Memory B cell (primary cell): Measurements from ENCODE around the gene C3orf85.

Experiments used
- ATAC-seq: fragments of 150-1000 bp; cut with Tn5 transposase; 2 replicates; pipeline ENCODE4 v1.10.0; 2021; ENCODE audit warnings: low read depth, mild to moderate bottlenecking, moderate library complexity
- DNase-seq, 2 donors: peaks; one replicate each; pipeline ENCODE4 v3.0.0; 2022; ENCODE audit warnings: low spot score in 2 of 2
- H3K27ac Mint-ChIP-seq: one replicate; pipeline ENCODE4 v1.8.0; 2022; ENCODE audit warnings: mild to moderate bottlenecking, moderate library complexity, mixed read lengths
- H3K27me3 Mint-ChIP-seq: one replicate; pipeline ENCODE4 v1.8.0; 2022; ENCODE audit warnings: mixed read lengths
- H3K36me3 Mint-ChIP-seq: one replicate; pipeline ENCODE4 v1.8.0; 2022; ENCODE audit warnings: mild to moderate bottlenecking, mixed read lengths
- H3K4me1 Mint-ChIP-seq: one replicate; pipeline ENCODE4 v1.8.0; 2022; ENCODE audit warnings: mixed read lengths
- H3K4me3 Mint-ChIP-seq: one replicate; pipeline ENCODE4 v1.8.0; 2022; ENCODE audit warnings: mild to moderate bottlenecking, moderate library complexity, mixed read lengths
- H3K9me3 Mint-ChIP-seq: one replicate; pipeline ENCODE4 v1.8.0; 2022; ENCODE audit warnings: mixed read lengths

The C3orf85 gene

GRCh38 chr3:109136523-109136922 lies at the start of gene C3orf85:
Gene C3orf85 (plus strand): TSS chr3:109136719. CDS start chr3:109136848, 129 bp downstream.
- peaks cover 3% of the 10 kb centered on the region for H3K27me3 Mint-ChIP-seq
- no peak within 1 kb of the TSS for H3K27ac Mint-ChIP-seq
- H3K4me3 Mint-ChIP-seq: no peak within 1 kb of the TSS
- DNase-seq: no peak
- no peaks in the 10 kb centered on the region for H3K36me3 Mint-ChIP-seq
- ATAC-seq: no peak
- H3K4me1 Mint-ChIP-seq: no peaks in the 10 kb centered on the region
- peaks cover 2% of the 10 kb centered on the region for H3K9me3 Mint-ChIP-seq

- H3K27me3 Mint-ChIP-seq: peaks cover 8% of the 10 kb centered on the region
- H3K4me3 Mint-ChIP-seq: no peak overlapping the region
- no peaks in the 10 kb centered on the region for H3K36me3 Mint-ChIP-seq
- H3K4me1 Mint-ChIP-seq: no peaks in the 10 kb centered on the region
- DNase-seq: no peak
- no peak for ATAC-seq
- H3K9me3 Mint-ChIP-seq: no peaks in the 10 kb centered on the region
- H3K27ac Mint-ChIP-seq: no peak overlapping the region
These were observed 47.3 kb upstream of the C3orf85 start for GRCh38 chr3:109089265-109089664.

- H3K9me3 Mint-ChIP-seq: no peaks in the 10 kb centered on the region
- no peak overlapping the region for H3K4me3 Mint-ChIP-seq
- H3K36me3 Mint-ChIP-seq: no peaks in the 10 kb centered on the region
- no peaks in the 10 kb centered on the region for H3K27me3 Mint-ChIP-seq
- DNase-seq: no peak
- no peak for ATAC-seq
- H3K27ac Mint-ChIP-seq: no peak overlapping the region
- H3K4me1 Mint-ChIP-seq: no peaks in the 10 kb centered on the region
These were observed 44.7 kb upstream of the C3orf85 start for GRCh38 chr3:109091846-109092245.

GRCh38 chr3:109093561-109093960 lies 43.0 kb upstream of the C3orf85 start:
- H3K36me3 Mint-ChIP-seq: no peaks in the 10 kb centered on the region
- no peak for ATAC-seq
- H3K27ac Mint-ChIP-seq: no peak overlapping the region
- no peak for DNase-seq
- H3K27me3 Mint-ChIP-seq: peaks cover 2% of the 10 kb centered on the region
- H3K4me1 Mint-ChIP-seq: no peaks in the 10 kb centered on the region
- no peaks in the 10 kb centered on the region for H3K9me3 Mint-ChIP-seq
- no peak overlapping the region for H3K4me3 Mint-ChIP-seq

- DNase-seq (no peak), ATAC-seq (no peak)
- Mint-ChIP-seq H3K27me3 (peaks cover 2% of the 10 kb centered on the region), H3K9me3 (no peaks in the 10 kb centered on the region), H3K27ac (no peak overlapping the region), H3K4me3 (no peak overlapping the region), H3K36me3 (no peaks in the 10 kb centered on the region), H3K4me1 (no peaks in the 10 kb centered on the region)
These were observed 41.4 kb upstream of the C3orf85 start for GRCh38 chr3:109095166-109095565.

GRCh38 chr3:109098079-109098644 lies 38.4 kb upstream of the C3orf85 start:
- no peaks in the 10 kb centered on the region for H3K36me3 Mint-ChIP-seq
- no peaks in the 10 kb centered on the region for H3K9me3 Mint-ChIP-seq
- no peak overlapping the region for H3K27ac Mint-ChIP-seq
- ATAC-seq (no peak), DNase-seq (no peak)
- no peak overlapping the region for H3K4me3 Mint-ChIP-seq
- H3K4me1 Mint-ChIP-seq: no peaks in the 10 kb centered on the region
- peaks cover 2% of the 10 kb centered on the region for H3K27me3 Mint-ChIP-seq

GRCh38 chr3:109109574-109109973 lies 26.9 kb upstream of the C3orf85 start:
- peaks cover 12% of the 10 kb centered on the region for H3K27me3 Mint-ChIP-seq
- H3K4me3 Mint-ChIP-seq: no peak overlapping the region
- H3K4me1 Mint-ChIP-seq: no peaks in the 10 kb centered on the region
- no peaks in the 10 kb centered on the region for H3K9me3 Mint-ChIP-seq
- H3K36me3 Mint-ChIP-seq: no peaks in the 10 kb centered on the region
- DNase-seq (no peak), ATAC-seq (no peak)
- no peak overlapping the region for H3K27ac Mint-ChIP-seq

- Mint-ChIP-seq H3K4me3 (no peak overlapping the region), H3K27ac (no peak overlapping the region), H3K9me3 (no peaks in the 10 kb centered on the region), H3K27me3 (peaks cover 4% of the 10 kb centered on the region), H3K4me1 (no peaks in the 10 kb centered on the region), H3K36me3 (no peaks in the 10 kb centered on the region)
- ATAC-seq: no peak
- DNase-seq: no peak
These were observed 23.4 kb upstream of the C3orf85 start for GRCh38 chr3:109112946-109113760.

GRCh38 chr3:109114746-109115145 lies 21.8 kb upstream of the C3orf85 start:
- Mint-ChIP-seq H3K4me3 (no peak overlapping the region), H3K36me3 (no peaks in the 10 kb centered on the region), H3K4me1 (no peaks in the 10 kb centered on the region), H3K27ac (no peak overlapping the region), H3K9me3 (no peaks in the 10 kb centered on the region), H3K27me3 (peaks cover 4% of the 10 kb centered on the region)
- DNase-seq: no peak
- no peak for ATAC-seq

- Mint-ChIP-seq H3K36me3 (no peaks in the 10 kb centered on the region), H3K4me3 (no peak overlapping the region), H3K4me1 (no peaks in the 10 kb centered on the region), H3K27me3 (peaks cover 2% of the 10 kb centered on the region), H3K27ac (no peak overlapping the region), H3K9me3 (no peaks in the 10 kb centered on the region)
- no peak for DNase-seq
- ATAC-seq: no peak
These were observed 21.1 kb upstream of the C3orf85 start for GRCh38 chr3:109115451-109115850.

GRCh38 chr3:109116031-109116430 lies 20.5 kb upstream of the C3orf85 start:
- H3K4me1 Mint-ChIP-seq: no peaks in the 10 kb centered on the region
- no peak for ATAC-seq
- H3K9me3 Mint-ChIP-seq: no peaks in the 10 kb centered on the region

GRCh38 chr3:109117939-109118338 lies 18.6 kb upstream of the C3orf85 start, which contains the start of gene MORC1:
Gene MORC1 (minus strand): TSS chr3:109118134. CDS start chr3:109118059, 75 bp downstream.
- H3K27ac Mint-ChIP-seq: no peak within 1 kb of the TSS
- no peaks in the 10 kb centered on the region for H3K4me1 Mint-ChIP-seq
- H3K9me3 Mint-ChIP-seq: peaks cover 5% of the 10 kb centered on the region
- no peak for ATAC-seq
- no peak for DNase-seq
- no peak within 1 kb of the TSS for H3K4me3 Mint-ChIP-seq
- H3K27me3 Mint-ChIP-seq: peaks cover 2% of the 10 kb centered on the region
- no peaks in the 10 kb centered on the region for H3K36me3 Mint-ChIP-seq

More at GRCh38 chr3:109116031-109116430, 20.5 kb upstream of the C3orf85 start:
- H3K4me3 Mint-ChIP-seq: no peak overlapping the region
- DNase-seq: no peak
- no peak overlapping the region for H3K27ac Mint-ChIP-seq
- H3K27me3 Mint-ChIP-seq: peaks cover 2% of the 10 kb centered on the region
- H3K36me3 Mint-ChIP-seq: no peaks in the 10 kb centered on the region

GRCh38 chr3:109118584-109118983 lies 17.9 kb upstream of the C3orf85 start:
- Mint-ChIP-seq H3K36me3 (no peaks in the 10 kb centered on the region), H3K4me3 (no peak overlapping the region), H3K27me3 (peaks cover 2% of the 10 kb centered on the region), H3K9me3 (peaks cover 5% of the 10 kb centered on the region), H3K27ac (no peak overlapping the region), H3K4me1 (no peaks in the 10 kb centered on the region)
- no peak for ATAC-seq
- DNase-seq: no peak

GRCh38 chr3:109122690-109123089 lies 13.8 kb upstream of the C3orf85 start:
- no peaks in the 10 kb centered on the region for H3K4me1 Mint-ChIP-seq
- H3K27me3 Mint-ChIP-seq: no peaks in the 10 kb centered on the region
- H3K27ac Mint-ChIP-seq: no peak overlapping the region
- no peak for ATAC-seq
- no peak for DNase-seq
- H3K9me3 Mint-ChIP-seq: peaks cover 5% of the 10 kb centered on the region
- no peak overlapping the region for H3K4me3 Mint-ChIP-seq
- H3K36me3 Mint-ChIP-seq: no peaks in the 10 kb centered on the region

- Mint-ChIP-seq H3K36me3 (no peaks in the 10 kb centered on the region), H3K4me3 (no peak overlapping the region), H3K9me3 (peaks cover 8% of the 10 kb centered on the region), H3K27me3 (peaks cover 1% of the 10 kb centered on the region), H3K4me1 (no peaks in the 10 kb centered on the region), H3K27ac (no peak overlapping the region)
- ATAC-seq: no peak
- no peak for DNase-seq
These were observed 10.6 kb upstream of the C3orf85 start for GRCh38 chr3:109125902-109126301.
